Stimulated activated CD8-positive, alpha-beta memory T cell treated with anti-CD3 and anti-CD28 coated beads, Interleukin-2, amount 100 ng/mL, for 48 hours (primary cell): ENCODE data around the gene FN3K.

Source experiments
- DNase-seq, 2 donors: peaks; one replicate each; pipeline ENCODE4 v3.0.0-alpha.2; 2020; ENCODE audit warnings: low read depth in 2 of 2

Gene FN3K

GRCh38 chr17:82703935-82704865 is 31.2 kb upstream of the FN3K start:
- no peak for DNase-seq

- no peak for DNase-seq
Measured at GRCh38 chr17:82704886-82705285, 30.5 kb upstream of the FN3K start.

- no peak for DNase-seq
Measured at GRCh38 chr17:82705756-82706155, 29.7 kb upstream of the FN3K start.

- no peak for DNase-seq
Measured at GRCh38 chr17:82709024-82709675, 26.3 kb upstream of the FN3K start.

- DNase-seq: no peak
Measured at GRCh38 chr17:82709676-82710498, 25.5 kb upstream of the FN3K start.

GRCh38 chr17:82710499-82711232 is 24.7 kb upstream of the FN3K start:
- no peak for DNase-seq

- DNase-seq: no peak
Measured at GRCh38 chr17:82713071-82713723, 22.2 kb upstream of the FN3K start.

GRCh38 chr17:82716203-82717010 is 19.0 kb upstream of the FN3K start, which contains the start of gene FN3KRP:
Gene FN3KRP (plus strand): TSS chr17:82716706. CDS start chr17:82716756, 50 bp downstream.
- peak; percentile 85 to 93 for DNase-seq

- no peak for DNase-seq
Measured at GRCh38 chr17:82718986-82719685, 16.3 kb upstream of the FN3K start.

- no peak for DNase-seq
Measured at GRCh38 chr17:82720204-82720603, 15.2 kb upstream of the FN3K start.

- no peak for DNase-seq
Measured at GRCh38 chr17:82722341-82723013, 12.9 kb upstream of the FN3K start.

- no peak for DNase-seq
Measured at GRCh38 chr17:82723169-82723807, 12.1 kb upstream of the FN3K start.

- no peak for DNase-seq
Measured at GRCh38 chr17:82726427-82726826, 9.0 kb upstream of the FN3K start.

- no peak for DNase-seq
Measured at GRCh38 chr17:82729479-82730260, 5.7 kb upstream of the FN3K start.

GRCh38 chr17:82732118-82732743 is 3.2 kb upstream of the FN3K start:
- DNase-seq: no peak

GRCh38 chr17:82736511-82737185 is 1.2 kb downstream of the FN3K start:
- DNase-seq: no peak
